ENCODE data around the gene MAF.

- TF ChIP-seq CTCF (IDR thresholded peaks at IDR 0.05), result no peak
- no peak for TF ChIP-seq POLR2A (IDR thresholded peaks at IDR 0.05)
Measured at GRCh38 chr16:79602628-79603014, 2.1 kb upstream of the MAF start.
